A549 (cell line): ENCODE data around the gene CTAG2.

ENCODE experiments used
- CHD2 ChIP-seq: fragments of 150-350 bp; IDR thresholded peaks from 2 replicates; pipeline ENCODE4 v1.6.1; 2014; ENCODE audit warnings: low read length; ENCODE audit not compliant: partially characterized antibody
- EP300 ChIP-seq, 2 experiments: fragments of >200 bp; sonication (Bioruptor Twin); formaldehyde crosslinking; IDR thresholded peaks; 2 replicates in 1 of 2; 3 replicates in 1 of 2; pipeline ENCODE4 v1.6.1; 2016 to 2017
- MAX ChIP-seq: IDR thresholded peaks from 2 replicates; pipeline ENCODE4 v1.6.1; 2012
- NR3C1 ChIP-seq: fragments of >200 bp; sonication (Bioruptor Twin); formaldehyde crosslinking; IDR thresholded peaks from 3 replicates; pipeline ENCODE4 v1.6.1; 2017
- POLR2A ChIP-seq: IDR thresholded peaks from 2 replicates; pipeline ENCODE4 v1.6.1; 2012; ENCODE audit warnings: mild to moderate bottlenecking, low read length
- RAD21 ChIP-seq, 2 experiments: fragments of >200 bp in 1 of 2; sonication (Bioruptor Twin) in 1 of 2; formaldehyde crosslinking in 1 of 2; IDR thresholded peaks in 1 of 2; conservative IDR thresholded peaks in 1 of 2; 2 replicates in 1 of 2; 3 replicates in 1 of 2; pipeline ENCODE4 v1.6.1; 2012 to 2018; ENCODE audit warnings: inconsistent platforms in 1 of 2
- TP53 ChIP-seq: fragments of 250-450 bp; sonication (Bioruptor Pico); IDR thresholded peaks from 2 replicates; pipeline ENCODE4 v1.5.0; 2021; ENCODE audit warnings: mild to moderate bottlenecking, moderate library complexity
- TF ChIP-seq, protein P1 (sequence below): fragments of 150-350 bp; IDR thresholded peaks from 2 replicates; pipeline ENCODE4 v1.6.1; 2014; ENCODE audit warnings: low read depth, mild to moderate bottlenecking, low read length

- no peak for TF ChIP-seq TP53 (CRISPR knock-in tag)
- TF ChIP-seq RAD21 (conservative IDR thresholded peaks at IDR 0.05 in 1 of 2, IDR thresholded peaks at IDR 0.05 in 1 of 2) = no peak
- TF ChIP-seq POLR2A = no peak
- TF ChIP-seq, protein P1, sequence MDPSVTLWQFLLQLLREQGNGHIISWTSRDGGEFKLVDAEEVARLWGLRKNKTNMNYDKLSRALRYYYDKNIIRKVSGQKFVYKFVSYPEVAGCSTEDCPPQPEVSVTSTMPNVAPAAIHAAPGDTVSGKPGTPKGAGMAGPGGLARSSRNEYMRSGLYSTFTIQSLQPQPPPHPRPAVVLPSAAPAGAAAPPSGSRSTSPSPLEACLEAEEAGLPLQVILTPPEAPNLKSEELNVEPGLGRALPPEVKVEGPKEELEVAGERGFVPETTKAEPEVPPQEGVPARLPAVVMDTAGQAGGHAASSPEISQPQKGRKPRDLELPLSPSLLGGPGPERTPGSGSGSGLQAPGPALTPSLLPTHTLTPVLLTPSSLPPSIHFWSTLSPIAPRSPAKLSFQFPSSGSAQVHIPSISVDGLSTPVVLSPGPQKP = no peak
- no peak for TF ChIP-seq NR3C1
- TF ChIP-seq MAX = no peak
- no peak for TF ChIP-seq CHD2
- no peak for TF ChIP-seq EP300 (IDR thresholded peaks at IDR 0.05)
These were observed 4.4 kb downstream of the CTAG2 start for GRCh38 chrX:154648931-154649330.
